Measurements from ENCODE around the gene KIRREL1. TPM values are rescaled to one million over a fixed set of nuclear protein-coding genes. Genes with fewer than 3 reads are reported as not detected.
A peak's percentile ranks its signal among the peaks of the same experiment; 100 is the strongest.

Gene KIRREL1
- total and polyA plus RNA-seq, 2 of the 8 experiments (the other 6 are each of a cell fraction or from before 2014, with no cell fraction given) = 14.2 to 39.0 TPM

- H2BK5ac ChIP-seq (ENCODE audit: low read depth, low read length) = peak overlapping the region; percentile 89
- CTCF ChIA-PET (ENCODE audit: partially characterized antibody) = interaction anchor here (1.1 to 50.0 kb wide), 10 partner anchors 6 to 102 kb away, joined by 3 to 1615 read pairs (median 6); partner anchors contain the start of gene KIRREL1
- H3K18ac ChIP-seq (ENCODE audit: extremely low read depth, low read length) = peak overlapping the region; percentile 98
- FAIRE-seq (peak; percentile 98), DNase-seq (ENCODE audit: low read depth in 1 of 2, low spot score in 2 of 2) (peak in 1 of 2 experiments; percentile 57)
- H4K8ac ChIP-seq (ENCODE audit: extremely low read depth, insufficient read depth, low read length) = 0 out of 2 replicates have a peak overlapping the region, but pooled peaks have one; percentile 1
- H2BK15ac ChIP-seq (ENCODE audit: low read length) = peak overlapping the region; percentile 99; the same call in 1 of the 2 replicates
- H3K14ac ChIP-seq (ENCODE audit: insufficient read length) = no peak overlapping the region
- H3K4ac ChIP-seq (replicated peaks; ENCODE audit: insufficient read length, low read depth, low read length) = no peak overlapping the region
- H3K56ac ChIP-seq (replicated peaks; ENCODE audit: insufficient read length, low read depth, low read length) = no peak overlapping the region
- no peak overlapping the region for H3K23ac ChIP-seq (ENCODE audit: insufficient read length)
- no peaks in the 10 kb centered on the region for H3K36me3 ChIP-seq (ENCODE audit: control insufficient read depth in 2 of 4, insufficient read depth in 4 of 4, low read length in 3 of 4)
- POLR2A ChIA-PET (ENCODE audit: partially characterized antibody) = interaction anchor here (0.7 to 3.5 kb wide), 16 partner anchors 8 to 99 kb away, joined by 3 to 26 read pairs (median 4); partner anchors contain the start of gene KIRREL1
- peak overlapping the region; percentile 100 for H2BK12ac ChIP-seq (ENCODE audit: low read depth, low read length)
- H2AK5ac ChIP-seq (ENCODE audit: low read depth, low read length) = peak overlapping the region; percentile 99; the same call in 1 of the 2 replicates
- H2AFZ ChIP-seq (ENCODE audit: low read length) = no peak overlapping the region
- H4K5ac ChIP-seq (ENCODE audit: insufficient read length, low read depth, low read length) = peak overlapping the region; percentile 0
- no peaks in the 10 kb centered on the region for H3K9me3 ChIP-seq (ENCODE audit: insufficient read depth in 2 of 2, low read depth in 1 of 2, low read length in 1 of 2)
- H3K79me1 ChIP-seq (ENCODE audit: low read depth, low read length) = peaks cover 13% of the 10 kb centered on the region
- H2BK120ac ChIP-seq (replicated peaks; ENCODE audit: low read depth, low read length) = peak overlapping the region; percentile 80
- H3K4me2 ChIP-seq (ENCODE audit: insufficient read depth in 1 of 2, low read depth in 2 of 2, low read length in 2 of 2) = peak overlapping the region; percentile 49 to 58
- H3K79me2 ChIP-seq (ENCODE audit: control insufficient read depth in 1 of 2, insufficient read depth in 2 of 2, low read length in 2 of 2) = peaks cover 3 to 65% of the 10 kb centered on the region in 2 experiments
- H3K23me2 ChIP-seq (ENCODE audit: low read depth, low read length) = no peaks in the 10 kb centered on the region; the same call in none of the 2 replicates
- peak overlapping the region; percentile 81 for H4K91ac ChIP-seq (replicated peaks; ENCODE audit: insufficient read length, low read length)
- H3K27me3 ChIP-seq (replicated peaks in 1 of 4; ENCODE audit: control insufficient read depth in 3 of 4, extremely low read depth in 1 of 4, insufficient read depth in 3 of 4, low read length in 3 of 4) = no peaks in the 10 kb centered on the region
- WGBS, 2 experiments (ENCODE audit: extremely low coverage in 1 of 2, insufficient coverage in 1 of 2, insufficient read length in 1 of 2, insufficient replicate concordance in 2 of 2, low coverage in 1 of 2, low lambda C conversion rate in 2 of 2, missing lambda C conversion rate in 1 of 2) = 10% methylated on average over 4 of the region's 4 CpGs; no CpG with 5 or more reads in 1 of the 2 experiments
- H2BK20ac ChIP-seq (ENCODE audit: low read length) = peak overlapping the region; percentile 100
- H3K27ac ChIP-seq (ENCODE audit: low read depth, low read length) = peak overlapping the region; percentile 74
- H3K4me1 ChIP-seq (replicated peaks in 1 of 4; ENCODE audit: control insufficient read depth in 3 of 4, insufficient read depth in 4 of 4, low read length in 3 of 4) = peaks cover 15 to 47% (median 23%) of the 10 kb centered on the region in 4 experiments
- no peaks in the 10 kb centered on the region for H4K20me1 ChIP-seq (replicated peaks in 1 of 2; ENCODE audit: control insufficient read depth in 1 of 2, insufficient read depth in 2 of 2, low read length in 2 of 2)
- H3K9ac ChIP-seq (replicated peaks in 1 of 4; ENCODE audit: extremely low read depth in 1 of 4, low read depth in 3 of 4, low read length in 3 of 4) = peak overlapping the region in 1 of 4 experiments; percentile 20; a peak in 2 of 7 replicates
- peak overlapping the region in 1 of 4 experiments; percentile 40; a peak in 1 of 8 replicates for H3K4me3 ChIP-seq (ENCODE audit: extremely low read depth in 1 of 4, insufficient read depth in 2 of 4, low read depth in 3 of 4, low read length in 4 of 4)
- peak; percentile 99 for TF ChIP-seq TEAD4 (IDR thresholded peaks at IDR 0.05; ENCODE audit: low read depth, low read length)
- peak; percentile 53; the same call in 1 of the 2 replicates for TF ChIP-seq RBBP5 (IDR thresholded peaks at IDR 0.05; ENCODE audit: borderline replicate concordance, low read depth, low read length)
- TF ChIP-seq SP4 (IDR thresholded peaks at IDR 0.05; ENCODE audit: low read length) = no peak
- TF ChIP-seq JUND (IDR thresholded peaks at IDR 0.05; ENCODE audit: low read length) = peak; percentile 72; the same call in 1 of the 2 replicates
- no peak for TF ChIP-seq FOSL1 (IDR thresholded peaks at IDR 0.05; ENCODE audit: insufficient read depth, low read depth, low read length)
- peak; percentile 42 to 79; a peak in 2 of 4 replicates for TF ChIP-seq HDAC2 (IDR thresholded peaks at IDR 0.05; ENCODE audit: borderline replicate concordance in 1 of 2, low read depth in 2 of 2, low read length in 2 of 2)
- no peak for TF ChIP-seq BCL11A (IDR thresholded peaks at IDR 0.05; ENCODE audit: low read depth in 2 of 2, low read length in 2 of 2)
- TF ChIP-seq TCF12 (IDR thresholded peaks at IDR 0.05; ENCODE audit: low read depth, low read length) = 0 out of 2 replicates have a peak, but pooled peaks have one; percentile 15
- peak; percentile 86 for TF ChIP-seq SP1 (IDR thresholded peaks at IDR 0.05; ENCODE audit: low read depth, low read length)
- TF ChIP-seq ASH2L (IDR thresholded peaks at IDR 0.05; ENCODE audit: low read length) = peak; percentile 78
- no peak for TF ChIP-seq YY1 (IDR thresholded peaks at IDR 0.05; ENCODE audit: low read depth, low read length)
- TF ChIP-seq JUN (IDR thresholded peaks at IDR 0.05; ENCODE audit: low read depth, low read length) = peak; percentile 71; the same call in 1 of the 2 replicates
Observed at GRCh38 chr1:158019171-158019868, 25.9 kb downstream of the KIRREL1 start.
